AG09319 (cell line): ENCODE measurements around the gene C13orf46.
"Not testable (repeated sequence)": the region's sequence is repeated elsewhere in the genome, so short reads cannot be mapped to it uniquely, and the experiment has no call there.

ENCODE experiments used
- DNase-seq: peaks from one replicate; pipeline ENCODE4 v3.0.0-alpha.2; 2010; ENCODE audit warnings: low read depth; ENCODE audit errors: extremely low read depth
- TF ChIP-seq, protein P1 (sequence below): IDR thresholded peaks from 2 replicates; pipeline ENCODE4 v1.5.1; 2011; ENCODE audit warnings: low read depth, mild to moderate bottlenecking, inconsistent platforms, low read length, moderate library complexity

Gene C13orf46

DNA sequence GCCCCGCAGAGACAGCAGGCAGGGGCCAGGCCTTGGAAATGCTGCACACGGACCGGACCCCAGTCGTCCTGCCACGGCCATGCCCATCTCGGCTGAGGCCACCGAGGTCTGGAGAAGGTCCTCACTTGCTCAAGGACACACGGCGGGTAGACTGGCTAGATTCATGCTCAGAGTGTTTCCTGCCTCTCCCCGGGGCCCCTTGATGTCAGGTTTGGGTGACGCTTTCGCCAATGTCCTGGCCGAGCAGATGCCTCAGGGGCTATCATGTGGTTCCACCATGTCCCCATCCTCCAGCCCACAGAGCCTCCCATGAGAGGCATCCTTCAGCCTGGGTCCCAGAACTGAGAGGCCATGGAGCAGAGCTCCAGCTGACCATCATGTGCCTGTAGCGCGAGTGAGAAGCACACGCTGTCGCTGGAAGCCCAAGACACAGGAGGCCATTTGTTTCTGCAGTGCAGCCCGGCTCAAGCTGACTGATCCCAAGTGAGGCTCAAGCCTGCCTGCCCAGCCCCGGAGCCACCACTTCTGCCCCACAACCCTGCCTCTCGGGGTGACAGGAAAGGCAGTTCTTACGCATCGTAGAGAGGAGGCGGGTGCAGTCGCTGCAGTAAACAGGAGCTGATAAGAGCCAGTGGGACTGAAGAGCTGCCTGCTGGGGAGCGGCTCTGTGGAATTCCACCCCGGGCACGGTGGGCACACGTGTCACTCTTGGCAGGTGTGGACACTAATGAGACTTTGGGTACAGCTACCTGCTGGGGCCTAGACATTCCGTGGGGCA, 56.1 kb downstream of the C13orf46 start:
- TF ChIP-seq, protein P1, sequence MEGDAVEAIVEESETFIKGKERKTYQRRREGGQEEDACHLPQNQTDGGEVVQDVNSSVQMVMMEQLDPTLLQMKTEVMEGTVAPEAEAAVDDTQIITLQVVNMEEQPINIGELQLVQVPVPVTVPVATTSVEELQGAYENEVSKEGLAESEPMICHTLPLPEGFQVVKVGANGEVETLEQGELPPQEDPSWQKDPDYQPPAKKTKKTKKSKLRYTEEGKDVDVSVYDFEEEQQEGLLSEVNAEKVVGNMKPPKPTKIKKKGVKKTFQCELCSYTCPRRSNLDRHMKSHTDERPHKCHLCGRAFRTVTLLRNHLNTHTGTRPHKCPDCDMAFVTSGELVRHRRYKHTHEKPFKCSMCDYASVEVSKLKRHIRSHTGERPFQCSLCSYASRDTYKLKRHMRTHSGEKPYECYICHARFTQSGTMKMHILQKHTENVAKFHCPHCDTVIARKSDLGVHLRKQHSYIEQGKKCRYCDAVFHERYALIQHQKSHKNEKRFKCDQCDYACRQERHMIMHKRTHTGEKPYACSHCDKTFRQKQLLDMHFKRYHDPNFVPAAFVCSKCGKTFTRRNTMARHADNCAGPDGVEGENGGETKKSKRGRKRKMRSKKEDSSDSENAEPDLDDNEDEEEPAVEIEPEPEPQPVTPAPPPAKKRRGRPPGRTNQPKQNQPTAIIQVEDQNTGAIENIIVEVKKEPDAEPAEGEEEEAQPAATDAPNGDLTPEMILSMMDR, result no peak
- DNase-seq, result no peak

DNA sequence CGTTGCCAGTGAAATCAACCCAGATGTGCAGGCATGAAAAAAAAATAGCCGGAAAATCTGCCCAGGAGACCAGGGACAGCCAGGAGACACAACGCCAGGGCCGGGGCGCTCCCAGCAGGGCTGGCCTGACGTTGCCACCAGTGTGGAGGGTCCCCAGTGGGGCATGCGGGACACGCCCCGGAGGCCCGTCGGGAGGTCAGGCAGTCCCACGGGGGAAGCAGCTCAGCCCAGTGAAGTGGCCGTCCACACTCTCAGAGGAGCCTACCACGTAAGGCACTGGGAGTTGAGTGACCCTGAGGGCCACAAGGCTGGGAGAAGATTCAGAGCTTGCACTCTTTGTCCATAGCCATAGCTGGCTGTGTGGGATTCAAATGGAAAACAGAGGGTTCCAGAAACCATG, 56.8 kb downstream of the C13orf46 start:
- TF ChIP-seq, protein P1, result no peak

DNA sequence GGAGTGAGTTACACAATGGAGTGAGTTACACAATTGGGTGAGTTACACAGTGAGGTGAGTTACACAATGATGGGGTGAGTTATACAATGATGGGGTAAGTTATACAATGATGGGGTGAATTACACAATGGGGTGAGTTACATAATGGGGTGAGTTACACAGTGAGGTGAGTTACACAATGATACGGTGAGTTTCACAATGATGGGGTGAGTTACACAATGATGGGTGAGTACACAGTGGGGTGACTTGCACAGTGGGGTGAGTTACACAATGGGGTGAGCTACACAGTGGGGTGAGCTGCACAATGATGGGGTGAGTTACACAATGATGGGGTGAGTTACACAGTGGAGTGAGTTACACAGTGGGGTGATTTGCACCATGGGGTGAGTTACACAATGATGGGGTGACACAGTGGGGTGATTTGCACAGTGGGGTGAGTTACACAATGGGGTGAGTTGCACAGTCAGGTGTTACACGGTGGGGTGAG, 57.5 kb downstream of the C13orf46 start:
- TF ChIP-seq, protein P1, result no peak
- DNase-seq, result no peak

More for the DNA sequence above, 56.8 kb downstream of the C13orf46 start:
- DNase-seq, result no peak

DNA sequence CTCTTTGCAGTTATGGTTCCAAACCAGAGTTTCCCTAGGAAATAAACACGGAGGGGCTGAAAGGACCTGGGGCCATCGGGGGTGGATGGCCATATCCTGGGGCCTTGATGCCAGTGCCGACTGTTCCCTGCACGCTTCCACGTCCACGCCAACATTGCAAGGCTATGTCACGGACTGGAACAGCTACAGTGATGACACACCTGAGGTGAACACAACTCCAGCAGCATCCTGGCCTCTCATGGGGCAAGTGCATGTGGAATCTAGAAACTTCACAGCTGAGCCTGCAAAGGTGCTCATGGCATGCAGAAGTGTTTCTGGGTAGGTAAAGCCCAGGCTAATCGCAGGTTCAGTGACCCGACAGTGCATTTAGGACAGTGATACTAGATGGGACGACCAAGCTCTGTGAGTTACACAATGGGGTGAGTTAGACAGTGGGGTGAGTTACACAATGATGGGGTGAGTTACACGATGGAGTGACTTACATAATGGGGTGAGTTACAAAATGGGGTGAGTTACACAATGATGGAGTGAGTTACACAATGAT, 58.0 kb downstream of the C13orf46 start:
- no peak for DNase-seq
- TF ChIP-seq, protein P1, result no peak

DNA sequence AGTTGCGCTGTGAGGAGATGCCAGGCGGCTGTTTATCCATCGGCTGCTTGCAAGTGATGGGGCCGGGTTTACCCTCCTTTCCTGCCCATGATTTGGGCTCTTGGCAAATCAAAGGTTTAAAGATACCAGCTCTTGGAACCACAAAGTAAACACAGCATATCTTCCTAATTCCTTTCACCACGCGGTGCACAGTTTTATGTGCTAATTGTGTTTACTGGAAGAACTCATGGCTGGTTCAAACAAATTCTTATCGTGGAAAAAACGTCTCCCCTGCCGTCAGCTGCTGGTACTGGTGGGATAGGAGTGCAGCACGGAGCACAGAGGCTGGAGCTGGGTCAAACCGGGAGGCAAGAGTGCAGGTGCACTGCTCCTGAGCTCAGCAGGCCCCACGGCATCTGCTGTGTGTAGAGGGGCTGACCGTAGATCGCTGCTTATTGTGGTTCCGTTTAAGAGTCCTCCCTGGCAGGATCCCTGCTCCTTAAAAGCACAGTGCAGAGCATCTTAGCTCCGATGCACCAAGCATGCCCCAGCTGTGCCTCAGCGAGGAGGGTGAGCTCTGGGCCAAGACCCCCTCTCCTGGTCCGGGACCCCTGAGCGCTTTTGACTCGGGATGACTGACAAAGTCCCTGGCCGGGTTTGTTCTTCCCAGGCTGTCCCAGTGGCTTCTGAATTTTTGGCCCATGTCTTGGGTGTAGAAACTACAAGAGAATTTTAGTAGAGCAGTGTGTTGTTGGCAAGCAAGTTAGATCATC, 58.7 kb downstream of the C13orf46 start:
- TF ChIP-seq, protein P1, result no peak
- no peak for DNase-seq

DNA sequence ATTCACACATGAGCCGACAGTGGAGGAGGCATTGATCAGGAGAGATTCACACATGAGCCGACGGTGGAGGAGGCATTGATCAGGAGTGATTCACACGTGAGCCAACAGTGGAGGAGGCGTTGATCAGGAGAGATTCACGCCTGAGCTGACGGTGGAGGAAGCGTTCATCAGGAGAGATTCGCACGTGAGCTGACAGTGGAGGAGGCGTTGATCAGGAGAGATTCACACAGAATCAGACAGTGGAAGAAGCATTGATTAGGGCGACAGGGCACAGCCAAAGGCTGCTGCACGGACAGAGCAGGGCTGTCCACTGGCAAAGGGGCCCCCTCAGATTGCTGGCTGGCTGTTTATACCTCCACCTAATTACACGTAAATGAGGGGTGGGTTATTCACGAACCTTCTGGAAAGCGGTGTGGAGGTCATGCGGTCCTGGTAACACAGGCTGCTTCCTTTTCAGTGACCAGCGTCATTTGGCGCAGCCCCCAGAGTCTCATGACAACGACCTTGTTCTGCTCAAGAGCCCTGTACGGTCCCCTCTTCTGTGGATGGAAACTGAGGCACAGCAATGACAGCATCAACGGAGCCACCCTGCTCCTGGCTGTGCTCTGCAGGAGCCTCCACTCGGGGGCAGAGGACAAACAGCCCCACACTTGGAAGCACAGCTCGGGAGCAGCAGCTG, 59.4 kb downstream of the C13orf46 start:
- no peak for DNase-seq
- TF ChIP-seq, protein P1, result no peak

DNA sequence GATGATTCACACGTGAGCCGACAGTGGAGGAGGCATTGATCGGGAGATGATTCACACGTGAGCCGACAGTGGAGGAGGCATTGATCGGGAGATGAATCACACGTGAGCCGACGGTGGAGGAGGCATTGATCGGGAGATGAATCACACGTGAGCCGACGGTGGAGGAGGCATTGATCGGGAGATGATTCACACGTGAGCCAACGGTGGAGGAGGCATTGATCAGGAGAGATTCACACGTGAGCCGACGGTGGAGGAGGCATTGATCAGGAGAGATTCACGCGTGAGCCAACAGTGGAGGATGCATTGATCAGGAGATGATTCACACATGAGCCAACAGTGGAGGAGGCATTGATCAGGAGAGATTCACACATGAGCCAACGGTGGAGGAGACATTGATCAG, 60.0 kb downstream of the C13orf46 start:
- DNase-seq, result not testable (repeated sequence)

DNA sequence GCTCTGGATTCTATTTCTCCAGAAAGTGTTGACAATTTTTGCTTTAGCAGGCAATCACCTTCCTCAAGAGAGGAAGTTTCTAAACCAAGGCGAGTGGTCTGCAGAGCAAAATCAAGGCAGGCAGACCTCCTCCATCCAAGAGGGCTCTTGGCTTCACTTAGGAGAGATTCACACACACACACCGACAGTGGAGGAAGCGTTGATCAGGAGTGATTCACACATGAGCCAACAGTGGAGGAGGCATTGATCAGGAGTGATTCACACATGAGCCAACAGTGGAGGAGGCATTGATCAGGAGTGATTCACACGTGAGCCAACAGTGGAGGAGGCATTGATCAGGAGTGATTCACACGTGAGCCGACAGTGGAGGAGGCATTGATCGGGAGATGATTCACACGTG, 60.5 kb downstream of the C13orf46 start:
- not testable (repeated sequence) for DNase-seq
